Measurements from ENCODE around the gene ATG14. TPM values are rescaled to one million over a fixed set of nuclear protein-coding genes. Genes with fewer than 3 reads are reported as not detected.

ATG14 gene
- total and polyA plus RNA-seq, 2 of the 13 experiments (the other 11 are each of a cell fraction or from before 2014, with no cell fraction given), result 7.2 to 9.1 TPM

DNA sequence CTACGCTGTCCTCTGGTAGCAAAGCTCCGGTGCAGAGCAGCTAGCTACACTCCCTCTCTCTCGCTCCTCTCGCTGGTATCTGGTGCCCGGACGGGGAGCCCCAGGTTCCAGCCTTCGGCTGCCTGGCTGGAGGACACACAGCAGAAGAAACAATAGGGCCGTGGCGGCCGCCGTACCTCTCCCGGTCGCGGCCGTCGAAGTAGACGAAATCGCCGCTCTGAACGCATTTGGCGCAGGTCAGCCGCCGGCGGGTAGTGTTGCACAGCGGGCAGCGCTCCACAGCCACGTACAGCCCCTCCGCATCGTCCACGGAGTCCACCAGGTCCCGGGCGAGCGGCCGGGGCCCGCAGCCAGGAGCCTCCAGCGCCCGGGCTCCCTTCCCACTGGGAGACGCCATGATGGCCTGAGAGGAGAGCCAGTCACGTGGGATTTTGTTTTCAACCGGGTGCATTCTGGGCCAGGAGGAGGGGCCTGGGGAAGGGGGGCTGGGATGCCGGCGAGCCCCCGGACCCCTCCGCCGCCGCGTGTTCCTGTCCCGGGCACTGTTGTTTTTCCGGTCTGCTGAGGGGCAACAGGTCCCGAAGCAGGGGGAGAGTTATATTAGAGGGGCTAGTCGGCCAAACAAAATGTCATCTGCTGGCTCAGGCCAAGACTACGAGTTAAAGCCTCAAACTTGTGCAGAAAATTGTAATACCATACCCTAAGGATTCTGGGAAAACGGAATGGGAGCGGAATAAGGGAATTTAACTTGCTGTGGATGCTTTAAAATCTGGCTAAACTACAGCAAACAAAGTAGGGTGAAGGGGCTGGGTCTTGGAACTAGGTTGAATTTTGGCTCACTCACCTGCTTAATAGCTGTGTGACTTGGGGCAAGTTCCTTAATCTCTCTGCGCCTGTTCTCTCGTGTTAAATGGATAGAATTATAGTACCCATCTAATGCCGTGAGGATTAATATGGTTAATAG is at the start of gene ATG14 (continued):
- TF ChIP-seq, protein P1, sequence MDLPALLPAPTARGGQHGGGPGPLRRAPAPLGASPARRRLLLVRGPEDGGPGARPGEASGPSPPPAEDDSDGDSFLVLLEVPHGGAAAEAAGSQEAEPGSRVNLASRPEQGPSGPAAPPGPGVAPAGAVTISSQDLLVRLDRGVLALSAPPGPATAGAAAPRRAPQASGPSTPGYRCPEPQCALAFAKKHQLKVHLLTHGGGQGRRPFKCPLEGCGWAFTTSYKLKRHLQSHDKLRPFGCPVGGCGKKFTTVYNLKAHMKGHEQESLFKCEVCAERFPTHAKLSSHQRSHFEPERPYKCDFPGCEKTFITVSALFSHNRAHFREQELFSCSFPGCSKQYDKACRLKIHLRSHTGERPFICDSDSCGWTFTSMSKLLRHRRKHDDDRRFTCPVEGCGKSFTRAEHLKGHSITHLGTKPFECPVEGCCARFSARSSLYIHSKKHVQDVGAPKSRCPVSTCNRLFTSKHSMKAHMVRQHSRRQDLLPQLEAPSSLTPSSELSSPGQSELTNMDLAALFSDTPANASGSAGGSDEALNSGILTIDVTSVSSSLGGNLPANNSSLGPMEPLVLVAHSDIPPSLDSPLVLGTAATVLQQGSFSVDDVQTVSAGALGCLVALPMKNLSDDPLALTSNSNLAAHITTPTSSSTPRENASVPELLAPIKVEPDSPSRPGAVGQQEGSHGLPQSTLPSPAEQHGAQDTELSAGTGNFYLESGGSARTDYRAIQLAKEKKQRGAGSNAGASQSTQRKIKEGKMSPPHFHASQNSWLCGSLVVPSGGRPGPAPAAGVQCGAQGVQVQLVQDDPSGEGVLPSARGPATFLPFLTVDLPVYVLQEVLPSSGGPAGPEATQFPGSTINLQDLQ (CRISPR knock-in tag; IDR thresholded peaks at IDR 0.05), result no peak
- TF ChIP-seq ZNF607 (CRISPR knock-in tag; IDR thresholded peaks at IDR 0.05; ENCODE audit: borderline replicate concordance) (no peak), MIER2 (CRISPR knock-in tag; IDR thresholded peaks at IDR 0.05) (peak; percentile 33; the same call in 1 of the 2 replicates), HES4 (CRISPR knock-in tag; IDR thresholded peaks at IDR 0.05; ENCODE audit: borderline replicate concordance) (no peak), ATF7 (IDR thresholded peaks at IDR 0.05) (no peak), ATF7 (CRISPR knock-in tag; IDR thresholded peaks at IDR 0.05) (0 out of 2 replicates have a peak, but pooled peaks have one; percentile 37), ZNF274 (CRISPR knock-in tag; IDR thresholded peaks at IDR 0.05) (peak; percentile 69; the same call in 1 of the 2 replicates), ZNF33B (CRISPR knock-in tag; IDR thresholded peaks at IDR 0.05) (no peak), PRPF4 (IDR thresholded peaks at IDR 0.05; ENCODE audit: low read depth, low read length, poor library complexity, severe bottlenecking) (no peak), ZFP36 (IDR thresholded peaks at IDR 0.05; ENCODE audit: borderline replicate concordance, low read depth, low read length, partially characterized antibody) (no peak), ZNF749 (CRISPR knock-in tag; IDR thresholded peaks at IDR 0.05; ENCODE audit: borderline replicate concordance) (no peak), ZNF468 (CRISPR knock-in tag; IDR thresholded peaks at IDR 0.05) (no peak), REL (CRISPR knock-in tag; conservative IDR thresholded peaks at IDR 0.05) (no peak), SPEN (CRISPR knock-in tag; IDR thresholded peaks at IDR 0.05; ENCODE audit: low read depth) (peak; percentile 74; the same call in 1 of the 2 replicates), TCF12 (IDR thresholded peaks at IDR 0.05) (no peak), TCF12 (CRISPR knock-in tag; IDR thresholded peaks at IDR 0.05) (no peak)
- TF ChIP-seq, protein P2, sequence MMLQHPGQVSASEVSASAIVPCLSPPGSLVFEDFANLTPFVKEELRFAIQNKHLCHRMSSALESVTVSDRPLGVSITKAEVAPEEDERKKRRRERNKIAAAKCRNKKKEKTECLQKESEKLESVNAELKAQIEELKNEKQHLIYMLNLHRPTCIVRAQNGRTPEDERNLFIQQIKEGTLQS (CRISPR knock-in tag; IDR thresholded peaks at IDR 0.05), result no peak
- TF ChIP-seq, protein P3, sequence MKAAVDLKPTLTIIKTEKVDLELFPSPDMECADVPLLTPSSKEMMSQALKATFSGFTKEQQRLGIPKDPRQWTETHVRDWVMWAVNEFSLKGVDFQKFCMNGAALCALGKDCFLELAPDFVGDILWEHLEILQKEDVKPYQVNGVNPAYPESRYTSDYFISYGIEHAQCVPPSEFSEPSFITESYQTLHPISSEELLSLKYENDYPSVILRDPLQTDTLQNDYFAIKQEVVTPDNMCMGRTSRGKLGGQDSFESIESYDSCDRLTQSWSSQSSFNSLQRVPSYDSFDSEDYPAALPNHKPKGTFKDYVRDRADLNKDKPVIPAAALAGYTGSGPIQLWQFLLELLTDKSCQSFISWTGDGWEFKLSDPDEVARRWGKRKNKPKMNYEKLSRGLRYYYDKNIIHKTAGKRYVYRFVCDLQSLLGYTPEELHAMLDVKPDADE (CRISPR knock-in tag; IDR thresholded peaks at IDR 0.05), result no peak
- TF ChIP-seq, protein P4, sequence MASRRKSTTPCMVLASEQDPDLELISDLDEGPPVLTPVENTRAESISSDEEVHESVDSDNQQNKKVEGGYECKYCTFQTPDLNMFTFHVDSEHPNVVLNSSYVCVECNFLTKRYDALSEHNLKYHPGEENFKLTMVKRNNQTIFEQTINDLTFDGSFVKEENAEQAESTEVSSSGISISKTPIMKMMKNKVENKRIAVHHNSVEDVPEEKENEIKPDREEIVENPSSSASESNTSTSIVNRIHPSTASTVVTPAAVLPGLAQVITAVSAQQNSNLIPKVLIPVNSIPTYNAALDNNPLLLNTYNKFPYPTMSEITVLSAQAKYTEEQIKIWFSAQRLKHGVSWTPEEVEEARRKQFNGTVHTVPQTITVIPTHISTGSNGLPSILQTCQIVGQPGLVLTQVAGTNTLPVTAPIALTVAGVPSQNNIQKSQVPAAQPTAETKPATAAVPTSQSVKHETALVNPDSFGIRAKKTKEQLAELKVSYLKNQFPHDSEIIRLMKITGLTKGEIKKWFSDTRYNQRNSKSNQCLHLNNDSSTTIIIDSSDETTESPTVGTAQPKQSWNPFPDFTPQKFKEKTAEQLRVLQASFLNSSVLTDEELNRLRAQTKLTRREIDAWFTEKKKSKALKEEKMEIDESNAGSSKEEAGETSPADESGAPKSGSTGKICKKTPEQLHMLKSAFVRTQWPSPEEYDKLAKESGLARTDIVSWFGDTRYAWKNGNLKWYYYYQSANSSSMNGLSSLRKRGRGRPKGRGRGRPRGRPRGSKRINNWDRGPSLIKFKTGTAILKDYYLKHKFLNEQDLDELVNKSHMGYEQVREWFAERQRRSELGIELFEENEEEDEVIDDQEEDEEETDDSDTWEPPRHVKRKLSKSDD (CRISPR knock-in tag; IDR thresholded peaks at IDR 0.05; ENCODE audit: low read depth), result no peak
- TF ChIP-seq, protein P5, sequence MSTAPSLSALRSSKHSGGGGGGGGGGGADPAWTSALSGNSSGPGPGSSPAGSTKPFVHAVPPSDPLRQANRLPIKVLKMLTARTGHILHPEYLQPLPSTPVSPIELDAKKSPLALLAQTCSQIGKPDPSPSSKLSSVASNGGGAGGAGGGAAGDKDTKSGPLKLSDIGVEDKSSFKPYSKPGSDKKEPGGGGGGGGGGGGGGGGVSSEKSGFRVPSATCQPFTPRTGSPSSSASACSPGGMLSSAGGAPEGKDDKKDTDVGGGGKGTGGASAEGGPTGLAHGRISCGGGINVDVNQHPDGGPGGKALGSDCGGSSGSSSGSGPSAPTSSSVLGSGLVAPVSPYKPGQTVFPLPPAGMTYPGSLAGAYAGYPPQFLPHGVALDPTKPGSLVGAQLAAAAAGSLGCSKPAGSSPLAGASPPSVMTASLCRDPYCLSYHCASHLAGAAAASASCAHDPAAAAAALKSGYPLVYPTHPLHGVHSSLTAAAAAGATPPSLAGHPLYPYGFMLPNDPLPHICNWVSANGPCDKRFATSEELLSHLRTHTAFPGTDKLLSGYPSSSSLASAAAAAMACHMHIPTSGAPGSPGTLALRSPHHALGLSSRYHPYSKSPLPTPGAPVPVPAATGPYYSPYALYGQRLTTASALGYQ (CRISPR knock-in tag; IDR thresholded peaks at IDR 0.05), result 0 out of 2 replicates have a peak, but pooled peaks have one; percentile 52

Measured in HepG2 (cell line).